HG03196 (cell line): ENCODE measurements around the gene PCDHGB2.
"Not testable (repeated sequence)": the region's sequence is repeated elsewhere in the genome, so short reads cannot be mapped to it uniquely, and the experiment has no call there.

ENCODE experiments used
- ATAC-seq: cut with Tn5 transposase; IDR thresholded peaks from one replicate; pipeline ENCODE4 v1.9.1; 2021; ENCODE audit not compliant: unreplicated experiment

Gene PCDHGB2

GRCh38 chr5:141383345-141383744 lies 23.6 kb downstream of the PCDHGB2 start:
- ATAC-seq = no peak

- no peak for ATAC-seq
Measured at GRCh38 chr5:141384471-141385267, 24.9 kb downstream of the PCDHGB2 start.

DNA sequence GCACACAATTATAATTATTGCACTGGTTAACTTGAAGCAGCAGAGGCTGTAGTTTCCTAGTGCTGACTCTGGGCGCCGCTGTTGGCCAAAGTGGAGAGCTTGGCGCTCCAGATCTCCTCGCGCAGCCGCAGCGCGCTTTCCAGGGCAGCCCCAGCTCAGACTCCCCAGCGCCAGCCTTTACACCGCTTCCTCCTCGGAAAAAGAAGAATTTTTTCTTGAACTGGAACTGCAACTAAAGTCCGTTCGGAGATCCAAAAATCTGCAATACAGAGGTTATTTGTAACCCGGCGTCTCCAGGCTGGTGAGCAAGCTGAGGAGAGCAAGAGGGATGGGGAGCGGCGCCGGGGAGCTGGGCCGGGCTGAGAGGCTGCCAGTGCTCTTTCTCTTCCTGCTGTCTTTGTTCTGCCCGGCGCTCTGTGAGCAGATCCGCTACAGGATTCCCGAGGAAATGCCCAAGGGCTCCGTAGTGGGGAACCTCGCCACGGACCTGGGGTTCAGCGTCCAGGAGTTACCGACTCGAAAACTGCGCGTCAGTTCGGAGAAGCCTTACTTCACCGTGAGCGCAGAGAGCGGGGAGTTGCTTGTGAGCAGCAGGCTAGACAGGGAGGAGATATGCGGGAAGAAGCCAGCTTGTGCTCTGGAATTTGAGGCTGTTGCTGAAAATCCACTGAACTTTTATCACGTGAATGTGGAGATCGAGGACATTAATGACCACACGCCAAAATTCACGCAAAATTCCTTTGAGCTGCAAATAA lies 27.9 kb downstream of the PCDHGB2 start, which contains the start of gene PCDHGB4:
Gene PCDHGB4, plus strand, starts transcription at position 142 of the 755 bp plus-strand sequence. Its CDS starts 187 bp downstream, at position 329.
- not testable (repeated sequence) for ATAC-seq

DNA sequence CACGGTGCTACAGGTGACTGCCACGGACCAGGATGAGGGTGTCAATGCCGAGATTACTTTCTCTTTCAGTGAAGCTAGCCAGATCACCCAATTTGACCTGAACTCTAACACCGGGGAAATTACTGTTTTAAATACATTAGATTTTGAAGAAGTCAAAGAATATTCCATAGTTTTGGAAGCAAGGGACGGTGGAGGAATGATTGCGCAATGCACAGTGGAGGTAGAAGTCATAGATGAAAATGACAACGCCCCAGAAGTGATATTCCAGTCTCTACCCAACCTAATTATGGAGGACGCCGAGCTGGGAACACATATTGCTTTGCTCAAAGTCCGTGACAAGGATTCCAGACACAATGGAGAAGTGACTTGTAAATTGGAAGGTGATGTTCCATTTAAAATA lies 28.9 kb downstream of the PCDHGB2 start:
- no peak for ATAC-seq

- ATAC-seq = no peak
Measured at GRCh38 chr5:141389153-141390042, 29.6 kb downstream of the PCDHGB2 start.

DNA sequence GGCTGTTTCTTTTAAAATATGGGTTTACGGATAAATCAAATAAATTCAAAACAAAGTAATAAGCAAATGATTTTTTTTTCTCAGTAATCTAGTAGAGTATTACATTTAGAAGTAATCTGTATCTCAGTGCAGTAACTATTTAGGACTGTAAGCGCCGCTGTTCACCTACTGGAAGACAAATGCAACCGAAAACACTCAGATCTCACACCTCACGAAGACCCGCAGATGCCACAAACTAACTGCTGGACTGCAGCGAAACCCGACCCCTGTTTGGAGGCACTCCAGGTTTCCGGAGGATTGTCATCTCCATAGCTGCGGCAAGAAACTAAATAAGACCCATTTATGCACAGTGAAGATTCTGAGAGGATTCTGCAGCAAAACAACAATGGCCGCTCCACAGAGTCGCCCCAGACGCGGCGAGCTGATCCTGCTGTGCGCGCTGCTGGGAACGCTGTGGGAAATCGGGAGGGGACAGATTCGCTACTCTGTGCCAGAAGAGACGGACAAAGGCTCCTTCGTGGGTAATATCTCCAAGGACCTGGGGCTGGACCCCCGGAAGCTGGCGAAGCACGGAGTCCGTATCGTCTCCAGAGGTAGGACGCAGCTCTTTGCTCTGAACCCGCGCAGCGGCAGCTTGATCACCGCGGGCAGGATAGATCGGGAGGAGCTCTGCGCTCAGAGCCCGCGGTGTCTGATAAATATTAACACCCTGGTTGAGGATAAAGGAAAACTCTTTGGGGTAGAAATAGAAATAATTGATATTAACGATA lies 32.8 kb downstream of the PCDHGB2 start, which contains the start of gene PCDHGA8:
Gene PCDHGA8, plus strand, starts transcription at position 205 of the 770 bp plus-strand sequence. Its CDS starts 181 bp downstream, at position 386.
- ATAC-seq = no peak

- ATAC-seq = no peak
Measured at GRCh38 chr5:141393267-141393666, 33.5 kb downstream of the PCDHGB2 start.

GRCh38 chr5:141394401-141395187 lies 34.8 kb downstream of the PCDHGB2 start:
- not testable (repeated sequence) for ATAC-seq

GRCh38 chr5:141397756-141398551 lies 38.2 kb downstream of the PCDHGB2 start, which contains the start of gene PCDHGB5:
Gene PCDHGB5 (plus strand): TSS chr5:141397947. CDS start chr5:141398128, 181 bp downstream.
- peak; percentile 96 for ATAC-seq

DNA sequence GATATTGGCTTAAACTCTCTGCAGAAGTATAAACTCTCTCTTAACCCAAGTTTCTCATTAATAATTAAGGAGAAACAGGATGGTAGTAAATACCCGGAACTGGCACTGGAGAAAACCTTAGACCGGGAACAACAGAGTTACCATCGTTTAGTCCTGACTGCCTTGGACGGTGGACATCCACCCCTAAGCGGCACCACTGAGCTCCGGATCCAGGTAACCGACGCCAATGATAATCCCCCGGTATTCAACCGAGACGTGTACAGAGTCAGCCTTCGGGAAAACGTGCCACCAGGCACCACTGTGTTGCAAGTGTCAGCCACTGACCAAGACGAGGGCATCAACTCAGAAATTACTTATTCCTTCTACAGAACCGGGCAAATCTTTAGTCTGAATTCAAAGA lies 38.8 kb downstream of the PCDHGB2 start:
- ATAC-seq = no peak

- ATAC-seq = no peak
Measured at GRCh38 chr5:141399555-141400258, 39.9 kb downstream of the PCDHGB2 start.

DNA sequence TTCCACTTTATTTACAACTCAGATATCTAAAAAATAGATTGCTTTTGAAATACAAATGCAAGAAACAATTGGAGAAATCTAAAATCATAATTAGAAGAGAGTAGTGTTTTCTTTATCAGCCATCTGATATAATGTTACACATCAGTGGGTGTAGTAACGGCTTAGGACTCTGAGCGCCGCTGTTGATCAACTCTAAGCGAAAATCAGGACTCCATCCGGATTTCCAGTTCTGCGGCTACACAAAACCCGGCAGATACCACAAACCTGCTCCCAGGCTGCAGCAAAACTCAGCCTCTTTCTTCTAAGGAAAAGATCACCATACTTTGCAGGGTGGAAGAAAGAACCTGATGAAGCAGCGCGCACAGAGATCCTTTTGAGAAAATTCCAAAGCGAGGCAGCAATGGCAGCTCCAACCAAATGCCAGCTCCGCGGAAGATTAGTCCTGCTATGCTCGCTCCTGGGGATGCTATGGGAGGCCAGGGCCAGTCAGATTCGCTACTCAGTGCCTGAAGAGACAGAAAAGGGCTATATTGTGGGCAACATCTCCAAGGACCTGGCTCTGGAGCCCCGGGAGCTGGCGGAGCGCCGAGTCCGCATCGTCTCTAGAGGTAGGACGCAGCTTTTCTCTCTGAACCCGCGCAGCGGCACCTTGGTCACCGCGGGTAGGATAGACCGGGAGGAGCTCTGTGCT lies 42.9 kb downstream of the PCDHGB2 start, which contains the start of gene PCDHGA9:
Gene PCDHGA9, plus strand, starts transcription at position 226 of the 691 bp plus-strand sequence. Its CDS starts 175 bp downstream, at position 401.
- no peak for ATAC-seq

GRCh38 chr5:141403387-141403786 lies 43.6 kb downstream of the PCDHGB2 start:
- no peak for ATAC-seq

GRCh38 chr5:141407790-141408505 lies 48.2 kb downstream of the PCDHGB2 start, which contains the start of gene PCDHGB6:
Gene PCDHGB6 (plus strand): TSS chr5:141408021. CDS start chr5:141408203, 182 bp downstream.
- ATAC-seq = not testable (repeated sequence)

- no peak for ATAC-seq
Measured at GRCh38 chr5:141409598-141410306, 50.0 kb downstream of the PCDHGB2 start.

DNA sequence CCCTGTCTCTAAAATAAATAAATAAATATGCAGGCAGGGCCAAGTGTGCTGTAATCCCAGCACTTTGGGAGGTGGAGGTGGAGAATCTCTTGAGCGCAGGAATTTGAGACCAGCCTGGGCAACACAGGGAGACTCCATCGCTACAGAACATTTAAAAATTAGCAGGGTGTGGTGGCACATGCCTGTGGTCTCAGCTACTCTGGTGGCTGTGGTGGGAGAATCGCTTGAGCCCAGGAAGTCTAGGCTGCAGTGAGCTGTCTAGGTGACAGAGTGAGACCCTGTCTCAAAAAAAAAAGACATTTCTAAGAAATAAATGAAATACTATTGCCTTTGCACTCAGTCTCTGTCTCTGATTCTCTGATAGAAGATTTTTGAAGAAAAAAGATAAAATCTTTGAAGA lies 51.8 kb downstream of the PCDHGB2 start:
- no peak for ATAC-seq
